ENCODE data around the gene TSPAN15. TPM values are rescaled to one million over a fixed set of nuclear protein-coding genes. Genes with fewer than 3 reads are reported as not detected.

The TSPAN15 gene
- total and polyA plus RNA-seq, 2 of the 4 experiments (the other 2 are of a cell fraction) = 0.48 TPM; not detected in 1

- Histone ChIP-seq H2BK20ac (ENCODE audit: low read depth, low read length) (no peak overlapping the region), H3K14ac (replicated peaks; ENCODE audit: low read depth, low read length) (no peak overlapping the region), H2BK120ac (ENCODE audit: low read depth, low read length) (no peak overlapping the region), H3K4me1 (ENCODE audit: control insufficient read depth, insufficient read depth, low read length) (peaks cover 7% of the 10 kb centered on the region; the same call in 1 of the 2 replicates), H3K27me3 (ENCODE audit: control insufficient read depth, insufficient read depth, low read length) (peaks cover 33% of the 10 kb centered on the region), H4K91ac (ENCODE audit: insufficient read depth, low read depth, low read length) (no peak overlapping the region), H2BK5ac (ENCODE audit: low read depth, low read length, poor library complexity, severe bottlenecking) (no peak overlapping the region), H2AK9ac (replicated peaks; ENCODE audit: low read depth, low read length, poor library complexity) (no peak overlapping the region), H4K8ac (ENCODE audit: low read depth in 2 of 2, low read length in 2 of 2) (no peak overlapping the region), H3K79me1 (ENCODE audit: low read depth in 1 of 2, low read length in 2 of 2) (no peaks in the 10 kb centered on the region), H4K5ac (ENCODE audit: low read depth, low read length) (no peak overlapping the region), H3K4me2 (ENCODE audit: low read depth, low read length) (peak overlapping the region; percentile 1; the same call in 1 of the 2 replicates), H3K36me3 (ENCODE audit: control insufficient read depth, insufficient read depth, low read length) (no peaks in the 10 kb centered on the region), H2BK15ac (ENCODE audit: low read depth, low read length) (no peak overlapping the region), H3K4ac (ENCODE audit: low read depth, low read length) (no peak overlapping the region), H4K20me1 (ENCODE audit: insufficient read depth, low read length) (no peaks in the 10 kb centered on the region), H3K27ac (ENCODE audit: insufficient read depth, low read length) (no peak overlapping the region), H3K4me3 (ENCODE audit: insufficient read depth, low read depth, low read length) (no peak overlapping the region), H3K18ac (ENCODE audit: low read depth, low read length) (no peak overlapping the region; the same call in 1 of the 2 replicates), H2AFZ (replicated peaks; ENCODE audit: low read length, poor library complexity) (peak overlapping the region; percentile 66), H3K23ac (ENCODE audit: low read depth, low read length) (no peak overlapping the region), H3K9me1 (ENCODE audit: insufficient read depth, low read length) (peaks cover 5% of the 10 kb centered on the region; the same call in 1 of the 2 replicates), H3K9ac (ENCODE audit: low read depth, low read length) (no peak overlapping the region), H3K56ac (ENCODE audit: extremely low read depth, insufficient read depth, low read length) (no peak overlapping the region), H2AK5ac (ENCODE audit: low read depth, low read length) (no peak overlapping the region), H3K9me3 (ENCODE audit: control insufficient read depth, insufficient read depth, low read length) (no peaks in the 10 kb centered on the region)
- 20% methylated on average over 1 of the region's 13 CpGs; no CpG with 5 or more reads in 1 of the 2 experiments for WGBS, 2 experiments (ENCODE audit: extremely low coverage in 2 of 2, insufficient read length in 1 of 2)
- intact Hi-C loops (cut with micrococcal nuclease) = no loop called here
- no peak for TF ChIP-seq POLR2A (IDR thresholded peaks at IDR 0.05; ENCODE audit: low read depth, low read length)
- no peak for TF ChIP-seq CHD1 (IDR thresholded peaks at IDR 0.05; ENCODE audit: low read depth, low read length)
- TF ChIP-seq MXI1 (IDR thresholded peaks at IDR 0.05; ENCODE audit: borderline replicate concordance, low read depth, low read length) = 0 out of 2 replicates have a peak, but pooled peaks have one; percentile 11
- no peak for TF ChIP-seq FOS (IDR thresholded peaks at IDR 0.05; ENCODE audit: low read depth, low read length)
- TF ChIP-seq USF2 (IDR thresholded peaks at IDR 0.05; ENCODE audit: low read depth, low read length) = 0 out of 2 replicates have a peak, but pooled peaks have one; percentile 13
- peak; percentile 63 for TF ChIP-seq BHLHE40 (IDR thresholded peaks at IDR 0.05; ENCODE audit: low read depth, low read length)
- dilution Hi-C loops (cut with HindIII; ENCODE audit: low sequenced_read_pairs, unreplicated experiment) = no loop called here
- ChIA-PET POLR2A (ENCODE audit: unreplicated experiment) (no interaction called here), CTCF (interaction anchor here (0.6 to 2.1 kb wide), 2 partner anchors 13 to 108 kb away, joined by 3 to 8 read pairs; no protein-coding TSS in a partner anchor)
- BruUV-seq (replicated peaks) = no TSS peak
- DNase-seq (peak; percentile 41), ATAC-seq (ENCODE audit: low read depth) (peak; percentile 87)
- in situ Hi-C loops (cut with MboI; ENCODE audit: low sequenced_read_pairs) = loop anchor here (10.0 kb wide), 1 partner anchor 213 kb away; the partner anchor contains the start of gene FAM241B
Measured at GRCh38 chr10:69421611-69422308, 29.5 kb upstream of the TSPAN15 start.
